GM19099 (cell line): Measurements from ENCODE around the gene USP17L29.
"Not testable (repeated sequence)": the region's sequence is repeated elsewhere in the genome, so short reads cannot be mapped to it uniquely, and the experiment has no call there.

Source experiments
- POLR2A ChIP-seq: IDR thresholded peaks from 3 replicates; pipeline ENCODE4 v1.6.1; 2011; ENCODE audit warnings: low read depth; ENCODE audit not compliant: insufficient read length; ENCODE audit errors: extremely low read depth

The USP17L29 gene

DNA sequence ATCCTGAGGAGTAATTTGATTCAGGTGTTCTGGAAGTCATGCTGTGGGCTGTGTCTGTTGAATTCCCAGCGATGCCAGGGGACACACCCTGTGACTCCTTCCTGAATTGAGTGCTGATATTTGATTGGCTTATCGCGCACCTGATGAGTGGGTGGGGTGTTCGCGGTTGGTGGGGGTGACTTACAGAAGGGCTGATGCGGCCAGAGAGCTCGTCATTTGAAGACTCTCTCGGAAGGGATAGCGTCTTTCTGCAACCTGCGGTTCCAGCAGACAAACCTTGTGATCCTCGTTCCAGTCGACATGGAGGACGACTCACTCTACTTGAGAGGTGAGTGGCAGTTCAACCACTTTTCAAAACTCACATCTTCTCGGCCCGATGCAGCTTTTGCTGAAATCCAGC, at the start of gene USP17L29:
TSS of gene USP17L29 (plus strand) at position 301 of the 400 bp plus-strand sequence. CDS start at position 301, 0 bp downstream.
- not testable (repeated sequence) for TF ChIP-seq POLR2A

DNA sequence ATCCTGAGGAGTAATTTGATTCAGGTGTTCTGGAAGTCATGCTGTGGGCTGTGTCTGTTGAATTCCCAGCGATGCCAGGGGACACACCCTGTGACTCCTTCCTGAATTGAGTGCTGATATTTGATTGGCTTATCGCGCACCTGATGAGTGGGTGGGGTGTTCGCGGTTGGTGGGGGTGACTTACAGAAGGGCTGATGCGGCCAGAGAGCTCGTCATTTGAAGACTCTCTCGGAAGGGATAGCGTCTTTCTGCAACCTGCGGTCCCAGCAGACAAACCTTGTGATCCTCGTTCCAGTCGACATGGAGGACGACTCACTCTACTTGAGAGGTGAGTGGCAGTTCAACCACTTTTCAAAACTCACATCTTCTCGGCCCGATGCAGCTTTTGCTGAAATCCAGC, 28.6 kb upstream of the USP17L29 start, which contains the start of gene USP17L24:
TSS of gene USP17L24 (plus strand) at position 301 of the 400 bp plus-strand sequence. CDS start at position 301, 0 bp downstream.
- TF ChIP-seq POLR2A: not testable (repeated sequence)

GRCh38 chr4:9329611-9330010, 23.8 kb upstream of the USP17L29 start, which contains the start of gene USP17L25:
TSS of gene USP17L25 (plus strand) at chr4:9329911. CDS start at chr4:9329911, 0 bp downstream.
- not testable (repeated sequence) for TF ChIP-seq POLR2A

- TF ChIP-seq POLR2A: not testable (repeated sequence)
Observed at GRCh38 chr4:9334358-9334757, 19.1 kb upstream of the USP17L29 start, which contains the start of gene USP17L26. TSS of gene USP17L26 (plus strand) at chr4:9334658. CDS start at chr4:9334658, 0 bp downstream.

DNA sequence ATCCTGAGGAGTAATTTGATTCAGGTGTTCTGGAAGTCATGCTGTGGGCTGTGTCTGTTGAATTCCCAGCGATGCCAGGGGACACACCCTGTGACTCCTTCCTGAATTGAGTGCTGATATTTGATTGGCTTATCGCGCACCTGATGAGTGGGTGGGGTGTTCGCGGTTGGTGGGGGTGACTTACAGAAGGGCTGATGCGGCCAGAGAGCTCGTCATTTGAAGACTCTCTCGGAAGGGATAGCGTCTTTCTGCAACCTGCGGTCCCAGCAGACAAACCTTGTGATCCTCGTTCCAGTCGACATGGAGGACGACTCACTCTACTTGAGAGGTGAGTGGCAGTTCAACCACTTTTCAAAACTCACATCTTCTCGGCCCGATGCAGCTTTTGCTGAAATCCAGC, 14.3 kb upstream of the USP17L29 start, which contains the start of gene USP17L5:
TSS of gene USP17L5 (plus strand) at position 301 of the 400 bp plus-strand sequence. CDS start at position 301, 0 bp downstream.
- not testable (repeated sequence) for TF ChIP-seq POLR2A

GRCh38 chr4:9343848-9344247, 9.6 kb upstream of the USP17L29 start, which contains the start of gene USP17L27:
TSS of gene USP17L27 (plus strand) at chr4:9344148. CDS start at chr4:9344148, 0 bp downstream.
- not testable (repeated sequence) for TF ChIP-seq POLR2A

GRCh38 chr4:9348593-9348992, 4.8 kb upstream of the USP17L29 start, which contains the start of gene USP17L28:
TSS of gene USP17L28 (plus strand) at chr4:9348893. CDS start at chr4:9348893, 0 bp downstream.
- not testable (repeated sequence) for TF ChIP-seq POLR2A

GRCh38 chr4:9362829-9363228, 9.4 kb downstream of the USP17L29 start, which contains the start of gene USP17L30:
TSS of gene USP17L30 (plus strand) at chr4:9363129. CDS start at chr4:9363129, 0 bp downstream.
- TF ChIP-seq POLR2A: not testable (repeated sequence)

DNA sequence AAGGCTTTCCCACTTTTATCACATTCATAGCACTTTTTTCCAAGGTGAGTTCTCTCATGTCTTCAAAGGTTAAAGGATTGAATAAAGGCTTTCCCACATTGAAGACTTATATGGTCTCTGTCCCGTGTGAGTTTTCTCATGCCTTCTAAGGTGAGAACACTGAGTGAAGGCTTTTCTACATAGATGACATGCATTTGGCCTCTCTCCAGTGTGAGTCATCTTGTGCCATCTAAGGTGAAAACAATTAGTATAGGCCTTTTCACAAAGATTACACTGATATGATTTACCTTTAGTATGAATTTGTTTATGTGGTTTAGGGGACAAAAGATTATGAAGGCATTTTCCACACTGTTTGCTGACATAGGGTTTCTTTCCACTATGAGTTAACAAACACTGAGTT, 30.7 kb downstream of the USP17L29 start:
- TF ChIP-seq POLR2A: no peak
